ENCODE measurements around the gene RCAN2.

GRCh38 chr6:46288835-46289234, 202.4 kb downstream of the RCAN2 start:
- TF ChIP-seq SIN3A (IDR thresholded peaks at IDR 0.05; ENCODE audit: borderline replicate concordance, insufficient read depth, low read length) (no peak), REST (IDR thresholded peaks at IDR 0.05; ENCODE audit: insufficient read depth in 1 of 2, low read depth in 2 of 2, low read length in 2 of 2) (no peak), POLR2AphosphoS5 (IDR thresholded peaks at IDR 0.05; ENCODE audit: low read depth, low read length) (no peak), TAF1 (IDR thresholded peaks at IDR 0.05; ENCODE audit: borderline replicate concordance, insufficient read depth, low read length) (no peak), FOXP2 (optimal IDR thresholded peaks at IDR 0.05; ENCODE audit: borderline replicate concordance, extremely low read depth, extremely low read length, insufficient read depth) (no peak)

All from PFSK-1 (cell line).